ENCODE measurements around the gene MUC5B.

Gene MUC5B

DNA sequence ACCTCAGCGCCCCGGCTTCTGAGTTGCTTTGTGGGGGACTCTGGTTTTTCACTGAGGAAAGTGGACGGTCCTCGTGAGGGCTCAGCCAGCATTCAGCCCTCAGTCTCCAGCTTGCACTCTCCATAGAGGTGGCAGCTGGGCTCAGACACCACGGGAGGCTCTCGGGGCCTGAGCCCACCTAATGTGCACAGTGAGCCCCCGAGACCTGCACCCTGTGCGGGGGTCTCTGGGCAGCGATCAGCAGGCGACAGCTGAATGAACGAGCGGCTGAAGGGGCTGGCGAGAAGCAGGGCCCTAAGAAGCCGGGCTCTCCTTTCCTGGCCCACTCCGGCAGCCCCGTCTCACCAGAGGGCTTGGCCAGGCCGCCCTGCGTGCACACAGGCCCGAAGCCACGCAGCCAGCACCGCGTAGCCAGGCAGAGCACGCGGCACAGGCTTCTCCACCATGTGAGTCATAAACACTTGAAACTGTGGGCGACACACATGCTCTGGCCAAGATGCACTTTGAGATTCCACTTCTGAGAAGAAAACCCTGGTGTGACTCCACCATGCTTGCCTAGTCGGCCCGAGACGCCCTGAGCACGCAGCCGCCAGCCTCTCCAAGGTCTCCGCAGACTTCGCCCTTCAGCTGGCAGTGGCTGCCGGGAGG, 58.6 kb downstream of the MUC5B start:
- no peak for TF ChIP-seq TAF1 (IDR thresholded peaks at IDR 0.05; ENCODE audit: borderline replicate concordance, insufficient read depth, low read length)
- no peak for TF ChIP-seq SIN3A (IDR thresholded peaks at IDR 0.05; ENCODE audit: borderline replicate concordance, insufficient read depth, low read length)

DNA sequence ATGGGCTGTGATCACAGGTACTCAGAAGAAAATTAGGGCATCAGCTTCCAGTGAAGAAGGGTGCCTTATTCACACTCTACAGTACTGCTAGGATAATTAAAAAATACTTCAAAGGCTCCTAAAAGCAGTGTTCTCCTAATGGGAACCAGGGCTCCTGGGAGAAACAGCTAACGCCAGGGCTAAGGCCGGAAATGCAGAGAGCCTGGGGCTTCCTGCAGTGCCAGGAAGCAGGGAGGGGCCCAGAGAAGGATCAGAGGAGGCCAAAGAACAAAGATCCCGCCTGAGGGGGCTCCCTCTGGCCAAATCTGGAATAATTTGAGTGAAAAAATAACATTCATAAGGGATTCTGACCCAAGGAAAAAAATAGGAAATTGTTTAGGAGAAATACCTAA, 59.1 kb downstream of the MUC5B start:
- TF ChIP-seq TAF1 (IDR thresholded peaks at IDR 0.05; ENCODE audit: borderline replicate concordance, insufficient read depth, low read length): no peak
- TF ChIP-seq FOXP2 (optimal IDR thresholded peaks at IDR 0.05; ENCODE audit: borderline replicate concordance, extremely low read depth, extremely low read length, insufficient read depth): no peak
- TF ChIP-seq, protein P1, sequence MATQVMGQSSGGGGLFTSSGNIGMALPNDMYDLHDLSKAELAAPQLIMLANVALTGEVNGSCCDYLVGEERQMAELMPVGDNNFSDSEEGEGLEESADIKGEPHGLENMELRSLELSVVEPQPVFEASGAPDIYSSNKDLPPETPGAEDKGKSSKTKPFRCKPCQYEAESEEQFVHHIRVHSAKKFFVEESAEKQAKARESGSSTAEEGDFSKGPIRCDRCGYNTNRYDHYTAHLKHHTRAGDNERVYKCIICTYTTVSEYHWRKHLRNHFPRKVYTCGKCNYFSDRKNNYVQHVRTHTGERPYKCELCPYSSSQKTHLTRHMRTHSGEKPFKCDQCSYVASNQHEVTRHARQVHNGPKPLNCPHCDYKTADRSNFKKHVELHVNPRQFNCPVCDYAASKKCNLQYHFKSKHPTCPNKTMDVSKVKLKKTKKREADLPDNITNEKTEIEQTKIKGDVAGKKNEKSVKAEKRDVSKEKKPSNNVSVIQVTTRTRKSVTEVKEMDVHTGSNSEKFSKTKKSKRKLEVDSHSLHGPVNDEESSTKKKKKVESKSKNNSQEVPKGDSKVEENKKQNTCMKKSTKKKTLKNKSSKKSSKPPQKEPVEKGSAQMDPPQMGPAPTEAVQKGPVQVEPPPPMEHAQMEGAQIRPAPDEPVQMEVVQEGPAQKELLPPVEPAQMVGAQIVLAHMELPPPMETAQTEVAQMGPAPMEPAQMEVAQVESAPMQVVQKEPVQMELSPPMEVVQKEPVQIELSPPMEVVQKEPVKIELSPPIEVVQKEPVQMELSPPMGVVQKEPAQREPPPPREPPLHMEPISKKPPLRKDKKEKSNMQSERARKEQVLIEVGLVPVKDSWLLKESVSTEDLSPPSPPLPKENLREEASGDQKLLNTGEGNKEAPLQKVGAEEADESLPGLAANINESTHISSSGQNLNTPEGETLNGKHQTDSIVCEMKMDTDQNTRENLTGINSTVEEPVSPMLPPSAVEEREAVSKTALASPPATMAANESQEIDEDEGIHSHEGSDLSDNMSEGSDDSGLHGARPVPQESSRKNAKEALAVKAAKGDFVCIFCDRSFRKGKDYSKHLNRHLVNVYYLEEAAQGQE (IDR thresholded peaks at IDR 0.05; ENCODE audit: insufficient read depth in 1 of 2, low read depth in 2 of 2, low read length in 2 of 2): no peak
- no peak for TF ChIP-seq POLR2AphosphoS5 (IDR thresholded peaks at IDR 0.05; ENCODE audit: low read depth, low read length)
- TF ChIP-seq SIN3A (IDR thresholded peaks at IDR 0.05; ENCODE audit: borderline replicate concordance, insufficient read depth, low read length): no peak

DNA sequence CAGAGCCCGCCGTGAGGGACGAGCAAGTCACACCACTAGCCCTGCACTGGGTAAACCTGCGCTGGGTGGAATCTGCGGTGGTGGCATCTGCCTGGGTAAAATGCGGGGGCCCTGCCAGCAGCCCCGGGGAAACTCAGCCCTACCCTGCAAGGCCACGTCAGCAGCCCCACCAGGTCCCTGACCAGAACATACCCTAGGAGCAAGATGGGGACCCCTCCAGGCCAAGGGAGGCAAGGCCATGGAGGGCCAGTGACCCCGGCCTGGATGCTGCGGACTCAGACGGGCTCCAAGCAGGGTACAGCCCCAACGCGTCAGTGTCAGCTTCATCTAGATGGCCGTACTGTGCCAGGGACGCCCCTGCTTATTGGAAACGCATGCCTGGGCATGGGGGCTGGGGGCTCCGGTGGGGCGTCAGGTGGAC, 60.2 kb downstream of the MUC5B start:
- TF ChIP-seq, protein P1 (IDR thresholded peaks at IDR 0.05; ENCODE audit: insufficient read depth in 1 of 2, low read depth in 2 of 2, low read length in 2 of 2): no peak
- TF ChIP-seq SIN3A (IDR thresholded peaks at IDR 0.05; ENCODE audit: borderline replicate concordance, insufficient read depth, low read length): no peak
- TF ChIP-seq TAF1 (IDR thresholded peaks at IDR 0.05; ENCODE audit: borderline replicate concordance, insufficient read depth, low read length): no peak
- no peak for TF ChIP-seq FOXP2 (optimal IDR thresholded peaks at IDR 0.05; ENCODE audit: borderline replicate concordance, extremely low read depth, extremely low read length, insufficient read depth)
- TF ChIP-seq POLR2AphosphoS5 (IDR thresholded peaks at IDR 0.05; ENCODE audit: low read depth, low read length): no peak

DNA sequence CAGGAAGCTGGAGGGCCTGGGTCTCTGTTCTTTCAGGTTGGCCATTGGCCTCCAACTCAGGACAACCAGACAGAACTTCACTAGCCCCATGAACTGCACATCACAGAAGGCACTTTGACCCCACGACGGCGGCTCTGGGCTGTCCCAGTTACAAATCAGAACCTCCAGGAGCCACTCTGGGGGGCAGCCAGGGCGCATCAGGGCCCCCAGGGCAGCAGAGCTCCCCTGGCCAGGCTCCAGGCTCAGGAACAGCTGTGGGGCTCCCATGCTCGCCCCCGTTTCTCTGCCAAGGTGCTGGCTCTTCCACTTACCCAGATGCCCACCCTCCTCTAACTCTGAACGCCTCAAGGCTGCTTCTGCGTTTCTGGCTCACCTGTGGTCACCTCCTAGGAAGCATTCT, 61.0 kb downstream of the MUC5B start:
- TF ChIP-seq POLR2AphosphoS5 (IDR thresholded peaks at IDR 0.05; ENCODE audit: low read depth, low read length): no peak
- no peak for TF ChIP-seq FOXP2 (optimal IDR thresholded peaks at IDR 0.05; ENCODE audit: borderline replicate concordance, extremely low read depth, extremely low read length, insufficient read depth)

DNA sequence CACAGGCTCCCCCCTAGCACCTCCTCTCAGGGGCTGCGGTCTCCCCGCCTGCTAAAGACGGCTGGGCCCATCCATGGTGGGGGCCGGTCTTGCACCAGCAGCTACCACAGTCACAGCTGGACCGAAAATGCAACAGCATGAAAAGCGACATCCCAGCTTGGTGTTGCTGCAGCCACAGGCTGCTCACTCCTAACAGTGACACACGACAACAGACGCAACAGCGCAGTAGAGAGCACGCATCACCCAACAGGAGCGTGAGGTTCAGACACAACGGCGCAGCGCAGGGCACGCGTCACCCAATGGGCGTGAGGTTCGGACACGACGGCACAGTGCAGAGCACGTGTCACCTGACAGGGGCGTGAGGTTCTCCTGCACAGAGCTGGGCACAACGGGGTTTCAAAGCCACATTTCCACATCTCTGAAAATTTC, 62.5 kb downstream of the MUC5B start:
- TF ChIP-seq, protein P1 (IDR thresholded peaks at IDR 0.05; ENCODE audit: insufficient read depth in 1 of 2, low read depth in 2 of 2, low read length in 2 of 2): no peak
- no peak for TF ChIP-seq TAF1 (IDR thresholded peaks at IDR 0.05; ENCODE audit: borderline replicate concordance, insufficient read depth, low read length)
- TF ChIP-seq SIN3A (IDR thresholded peaks at IDR 0.05; ENCODE audit: borderline replicate concordance, insufficient read depth, low read length): no peak

DNA sequence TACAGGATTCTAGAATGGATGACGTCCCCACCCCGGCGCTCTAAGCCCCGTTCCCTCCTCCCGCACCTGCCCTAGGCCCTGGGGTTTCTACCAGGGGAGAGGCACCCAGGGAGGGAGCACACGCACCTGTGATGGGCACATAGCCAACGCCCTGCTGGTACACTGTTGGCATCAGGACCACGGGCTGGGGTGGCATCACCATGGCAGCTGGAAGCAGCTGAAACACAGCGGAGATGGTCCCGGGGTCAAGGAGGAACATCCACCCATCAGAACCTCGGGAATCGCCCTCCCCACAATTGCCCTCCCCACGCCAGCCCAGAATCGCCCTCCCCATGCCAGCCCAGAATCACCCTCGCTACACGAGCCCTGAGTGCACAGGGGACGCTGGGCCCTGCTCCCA, 63.0 kb downstream of the MUC5B start:
- TF ChIP-seq SIN3A (IDR thresholded peaks at IDR 0.05; ENCODE audit: borderline replicate concordance, insufficient read depth, low read length) (no peak), FOXP2 (optimal IDR thresholded peaks at IDR 0.05; ENCODE audit: borderline replicate concordance, extremely low read depth, extremely low read length, insufficient read depth) (no peak), POLR2AphosphoS5 (IDR thresholded peaks at IDR 0.05; ENCODE audit: low read depth, low read length) (no peak), TAF1 (IDR thresholded peaks at IDR 0.05; ENCODE audit: borderline replicate concordance, insufficient read depth, low read length) (no peak)
- TF ChIP-seq, protein P1 (IDR thresholded peaks at IDR 0.05; ENCODE audit: insufficient read depth in 1 of 2, low read depth in 2 of 2, low read length in 2 of 2): no peak
